NT2/D1 (cell line): ENCODE data around the gene DLEU7.

Experiments used
- DNase-seq: peaks from one replicate; pipeline ENCODE4 v3.0.0-alpha.2; 2011; ENCODE audit warnings: low read depth, low spot score
- H3K27me3 ChIP-seq: 2 replicates; pipeline ENCODE4 v1.6.0; 2011; ENCODE audit warnings: mild to moderate bottlenecking; ENCODE audit not compliant: insufficient read length, insufficient read depth
- H3K36me3 ChIP-seq: 2 replicates; pipeline ENCODE4 v1.6.1; 2011; ENCODE audit warnings: mild to moderate bottlenecking, low read length, mixed read lengths; ENCODE audit not compliant: insufficient read depth, insufficient read length
- H3K4me1 ChIP-seq: 2 replicates; pipeline ENCODE4 v1.5.1; 2011; ENCODE audit not compliant: insufficient read depth, insufficient read length
- H3K4me3 ChIP-seq: 2 replicates; pipeline ENCODE4 v1.5.1; 2011; ENCODE audit warnings: low read depth; ENCODE audit not compliant: insufficient read length
- H3K9ac ChIP-seq: 2 replicates; pipeline ENCODE4 v1.6.0; 2011; ENCODE audit warnings: low read depth; ENCODE audit not compliant: insufficient read length
- H3K9me3 ChIP-seq: 2 replicates; pipeline ENCODE4 v1.5.1; 2011; ENCODE audit warnings: mild to moderate bottlenecking, low read length; ENCODE audit not compliant: insufficient read depth
- SUZ12 ChIP-seq: IDR thresholded peaks from 2 replicates; pipeline ENCODE4 v1.6.1; 2011; ENCODE audit not compliant: insufficient read length, insufficient read depth; ENCODE audit errors: extremely low read depth
- YY1 ChIP-seq: IDR thresholded peaks from 2 replicates; pipeline ENCODE4 v1.6.1; 2011; ENCODE audit not compliant: insufficient read length, insufficient read depth
- ZNF274 ChIP-seq: IDR thresholded peaks from 2 replicates; pipeline ENCODE4 v1.6.1; 2011; ENCODE audit warnings: mild to moderate bottlenecking, low read depth, low read length

The DLEU7 gene

GRCh38 chr13:50829896-50830295 is 13.6 kb downstream of the DLEU7 start:
- Histone ChIP-seq H3K27me3 (no peaks in the 10 kb centered on the region), H3K4me1 (no peaks in the 10 kb centered on the region), H3K4me3 (no peak overlapping the region), H3K36me3 (no peaks in the 10 kb centered on the region), H3K9ac (no peak overlapping the region), H3K9me3 (no peaks in the 10 kb centered on the region)
- DNase-seq: no peak
- no peak for TF ChIP-seq ZNF274
- no peak for TF ChIP-seq SUZ12
- TF ChIP-seq YY1: no peak

- H3K4me1 ChIP-seq: no peaks in the 10 kb centered on the region
- H3K9ac ChIP-seq: no peak overlapping the region
- H3K27me3 ChIP-seq: no peaks in the 10 kb centered on the region
- TF ChIP-seq YY1 (no peak), SUZ12 (no peak), ZNF274 (no peak)
- no peaks in the 10 kb centered on the region for H3K9me3 ChIP-seq
- no peaks in the 10 kb centered on the region for H3K36me3 ChIP-seq
- no peak for DNase-seq
- H3K4me3 ChIP-seq: no peak overlapping the region
Observed at GRCh38 chr13:50829226-50829625, 14.3 kb downstream of the DLEU7 start.

- TF ChIP-seq YY1 (no peak), ZNF274 (no peak), SUZ12 (no peak)
- Histone ChIP-seq H3K4me3 (no peak overlapping the region), H3K27me3 (no peaks in the 10 kb centered on the region), H3K9ac (no peak overlapping the region), H3K36me3 (no peaks in the 10 kb centered on the region), H3K4me1 (no peaks in the 10 kb centered on the region), H3K9me3 (no peaks in the 10 kb centered on the region)
- DNase-seq: no peak
Observed at GRCh38 chr13:50826035-50826434, 17.5 kb downstream of the DLEU7 start.

DNA sequence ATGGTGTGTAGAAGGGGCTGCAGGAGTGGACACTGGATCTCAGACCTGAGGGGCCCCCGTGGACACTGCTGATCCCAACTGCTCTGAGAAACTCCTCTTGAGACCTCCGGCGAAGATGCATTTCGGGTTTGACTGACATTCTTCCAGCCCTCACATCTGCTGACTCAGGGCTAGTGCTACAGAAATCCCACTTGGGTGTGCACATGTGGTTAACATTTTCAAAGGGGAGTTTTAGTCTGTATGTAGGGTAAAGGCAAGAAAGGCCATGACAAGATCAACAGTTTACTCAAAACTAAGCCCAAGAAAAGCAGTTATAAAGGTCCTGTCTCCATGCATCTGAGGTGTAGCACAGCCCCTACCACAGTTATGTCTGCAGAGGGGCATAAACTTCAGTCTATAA is 31.2 kb downstream of the DLEU7 start:
- H3K36me3 ChIP-seq: no peaks in the 10 kb centered on the region
- H3K9ac ChIP-seq: no peak overlapping the region
- no peaks in the 10 kb centered on the region for H3K4me1 ChIP-seq
- no peaks in the 10 kb centered on the region for H3K9me3 ChIP-seq
- no peaks in the 10 kb centered on the region for H3K27me3 ChIP-seq
- no peak overlapping the region for H3K4me3 ChIP-seq
- DNase-seq: no peak
- TF ChIP-seq SUZ12: no peak
- no peak for TF ChIP-seq ZNF274
- no peak for TF ChIP-seq YY1

DNA sequence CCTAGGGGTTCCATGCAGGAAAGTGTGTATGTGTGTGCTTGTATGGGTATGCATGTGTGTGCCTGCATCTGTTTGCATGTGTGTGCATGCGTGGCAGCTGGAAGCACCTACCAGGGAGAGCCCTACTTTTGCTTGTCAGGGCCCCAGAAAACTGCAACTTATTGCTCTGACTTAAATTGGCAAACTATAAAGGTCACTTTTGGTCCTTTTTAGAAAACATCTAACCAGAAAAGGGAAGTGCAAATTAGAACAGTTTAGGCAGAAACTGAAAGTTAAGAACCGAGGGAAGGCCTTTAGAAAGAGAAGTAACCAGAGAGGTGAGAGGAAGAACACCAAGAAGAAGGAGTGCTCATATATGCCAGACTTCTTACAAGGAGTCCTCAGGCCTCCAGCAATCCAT is 32.5 kb downstream of the DLEU7 start:
- no peaks in the 10 kb centered on the region for H3K9me3 ChIP-seq
- H3K4me1 ChIP-seq: no peaks in the 10 kb centered on the region
- no peak for TF ChIP-seq YY1
- no peak for TF ChIP-seq ZNF274
- TF ChIP-seq SUZ12: no peak
- H3K9ac ChIP-seq: no peak overlapping the region
- no peaks in the 10 kb centered on the region for H3K36me3 ChIP-seq
- H3K4me3 ChIP-seq: no peak overlapping the region
- H3K27me3 ChIP-seq: no peaks in the 10 kb centered on the region
- DNase-seq: no peak

DNA sequence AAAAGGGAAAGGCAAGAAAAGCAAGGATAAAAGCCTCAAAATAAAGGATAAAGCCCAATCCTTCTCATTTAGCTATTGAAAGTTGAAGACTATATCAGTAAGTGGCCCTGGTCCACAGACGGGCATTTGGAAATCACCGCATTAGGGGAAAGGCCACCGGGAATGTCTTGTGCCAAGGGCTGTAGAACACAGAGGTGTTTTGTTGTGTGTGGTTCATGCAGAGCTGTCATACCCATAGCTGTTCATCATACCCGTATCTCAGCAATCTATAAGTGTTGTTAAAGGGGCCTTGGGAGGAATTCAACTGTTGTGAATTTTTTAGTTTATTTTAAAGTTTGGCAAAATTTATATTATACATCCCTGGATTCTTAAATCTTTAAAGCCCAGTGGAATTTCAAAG is 33.0 kb downstream of the DLEU7 start:
- H3K4me1 ChIP-seq: no peaks in the 10 kb centered on the region
- H3K27me3 ChIP-seq: no peaks in the 10 kb centered on the region
- H3K4me3 ChIP-seq: no peak overlapping the region
- no peaks in the 10 kb centered on the region; the same call in 1 of the 2 replicates for H3K9me3 ChIP-seq
- DNase-seq: no peak
- no peak for TF ChIP-seq SUZ12
- TF ChIP-seq YY1: no peak
- TF ChIP-seq ZNF274: no peak
- H3K9ac ChIP-seq: no peak overlapping the region
- no peaks in the 10 kb centered on the region for H3K36me3 ChIP-seq

DNA sequence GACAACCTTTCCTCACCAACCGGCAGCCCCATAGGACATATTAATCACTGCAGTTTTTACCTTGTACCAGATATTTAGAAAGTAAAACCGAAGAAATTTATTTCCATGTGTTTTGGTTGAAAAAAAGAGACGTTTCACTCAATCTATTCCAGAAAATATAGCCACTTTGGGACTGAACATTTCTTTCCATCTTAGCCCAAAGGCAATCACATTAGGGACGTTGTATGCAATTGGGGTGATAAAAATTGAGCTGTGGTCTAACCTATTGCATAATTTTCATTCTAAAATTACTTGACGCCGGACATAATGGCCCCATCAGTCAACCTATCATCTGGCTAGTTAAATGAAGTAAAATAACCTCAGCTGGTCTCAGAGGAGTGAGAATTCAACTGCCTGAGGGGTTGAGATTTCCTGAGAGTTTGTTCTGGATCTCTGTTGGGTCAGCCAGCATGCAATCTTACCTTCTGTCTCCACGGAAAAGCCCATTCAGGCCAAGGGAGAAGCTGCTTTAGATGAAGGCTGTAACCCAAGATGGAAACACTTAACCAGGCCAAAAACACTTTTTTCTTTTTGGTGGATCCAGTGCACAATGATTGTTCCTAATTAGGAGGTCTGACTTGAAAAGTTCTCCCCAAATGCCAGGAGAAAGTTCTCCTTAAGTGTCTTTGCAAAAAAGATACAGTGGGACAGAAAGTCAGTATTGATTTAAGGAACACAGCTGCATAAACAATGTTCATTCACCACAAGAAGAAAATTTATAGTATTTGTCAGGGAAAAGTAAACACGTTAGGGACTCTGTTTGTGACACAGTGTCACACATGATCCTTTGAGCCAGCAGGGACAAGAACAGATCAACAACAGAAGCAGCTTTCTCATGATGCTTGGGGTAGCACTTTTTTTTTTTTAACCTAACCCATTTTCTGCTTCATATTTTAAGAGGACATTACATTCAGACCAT is 34.1 kb downstream of the DLEU7 start:
- no peaks in the 10 kb centered on the region for H3K27me3 ChIP-seq
- H3K9ac ChIP-seq: no peak overlapping the region
- no peaks in the 10 kb centered on the region for H3K4me1 ChIP-seq
- H3K36me3 ChIP-seq: no peaks in the 10 kb centered on the region
- no peak for DNase-seq
- no peaks in the 10 kb centered on the region; the same call in 1 of the 2 replicates for H3K9me3 ChIP-seq
- no peak overlapping the region for H3K4me3 ChIP-seq
- no peak for TF ChIP-seq YY1
